Measurements from ENCODE around the gene ARRDC2. TPM values are rescaled to one million over a fixed set of nuclear protein-coding genes. Genes with fewer than 3 reads are reported as not detected.

Gene ARRDC2
- total and polyA plus RNA-seq, 10 of the 15 experiments (the other 5 are each of a cell fraction or from before 2014, with no cell fraction given), result 0.48 to 10.1 (median 4.8) TPM

DNA sequence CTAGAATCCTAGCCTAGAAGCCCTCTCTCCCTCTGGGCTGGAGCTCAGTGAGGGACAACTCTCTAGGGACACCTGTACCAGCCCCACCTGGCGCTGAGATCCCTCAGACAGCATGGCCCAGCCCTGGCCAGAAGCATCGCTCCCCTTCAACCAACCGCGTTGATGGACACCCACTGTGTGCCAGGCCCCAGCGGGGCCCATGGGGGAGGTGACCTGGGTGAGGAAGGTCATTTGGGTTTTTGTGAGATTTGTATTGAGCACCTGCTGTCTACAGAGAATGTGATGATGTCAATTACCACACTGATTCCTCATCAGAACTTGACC lies 9.2 kb upstream of the ARRDC2 start:
- ATAC-seq (no peak), FAIRE-seq (no peak), DNase-seq (ENCODE audit: low read depth, low spot score) (no peak)
- no peak for TF ChIP-seq CREB1 (IDR thresholded peaks at IDR 0.05; ENCODE audit: low read depth)
- TF ChIP-seq RELB (IDR thresholded peaks at IDR 0.05; ENCODE audit: low read depth), result no peak
- TF ChIP-seq, protein P1, sequence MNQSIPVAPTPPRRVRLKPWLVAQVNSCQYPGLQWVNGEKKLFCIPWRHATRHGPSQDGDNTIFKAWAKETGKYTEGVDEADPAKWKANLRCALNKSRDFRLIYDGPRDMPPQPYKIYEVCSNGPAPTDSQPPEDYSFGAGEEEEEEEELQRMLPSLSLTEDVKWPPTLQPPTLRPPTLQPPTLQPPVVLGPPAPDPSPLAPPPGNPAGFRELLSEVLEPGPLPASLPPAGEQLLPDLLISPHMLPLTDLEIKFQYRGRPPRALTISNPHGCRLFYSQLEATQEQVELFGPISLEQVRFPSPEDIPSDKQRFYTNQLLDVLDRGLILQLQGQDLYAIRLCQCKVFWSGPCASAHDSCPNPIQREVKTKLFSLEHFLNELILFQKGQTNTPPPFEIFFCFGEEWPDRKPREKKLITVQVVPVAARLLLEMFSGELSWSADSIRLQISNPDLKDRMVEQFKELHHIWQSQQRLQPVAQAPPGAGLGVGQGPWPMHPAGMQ (IDR thresholded peaks at IDR 0.05; ENCODE audit: borderline replicate concordance), result no peak
- TF ChIP-seq SUPT20H (IDR thresholded peaks at IDR 0.05; ENCODE audit: borderline replicate concordance, control insufficient read depth, low read depth, low read length), result no peak
- TF ChIP-seq, protein P2, sequence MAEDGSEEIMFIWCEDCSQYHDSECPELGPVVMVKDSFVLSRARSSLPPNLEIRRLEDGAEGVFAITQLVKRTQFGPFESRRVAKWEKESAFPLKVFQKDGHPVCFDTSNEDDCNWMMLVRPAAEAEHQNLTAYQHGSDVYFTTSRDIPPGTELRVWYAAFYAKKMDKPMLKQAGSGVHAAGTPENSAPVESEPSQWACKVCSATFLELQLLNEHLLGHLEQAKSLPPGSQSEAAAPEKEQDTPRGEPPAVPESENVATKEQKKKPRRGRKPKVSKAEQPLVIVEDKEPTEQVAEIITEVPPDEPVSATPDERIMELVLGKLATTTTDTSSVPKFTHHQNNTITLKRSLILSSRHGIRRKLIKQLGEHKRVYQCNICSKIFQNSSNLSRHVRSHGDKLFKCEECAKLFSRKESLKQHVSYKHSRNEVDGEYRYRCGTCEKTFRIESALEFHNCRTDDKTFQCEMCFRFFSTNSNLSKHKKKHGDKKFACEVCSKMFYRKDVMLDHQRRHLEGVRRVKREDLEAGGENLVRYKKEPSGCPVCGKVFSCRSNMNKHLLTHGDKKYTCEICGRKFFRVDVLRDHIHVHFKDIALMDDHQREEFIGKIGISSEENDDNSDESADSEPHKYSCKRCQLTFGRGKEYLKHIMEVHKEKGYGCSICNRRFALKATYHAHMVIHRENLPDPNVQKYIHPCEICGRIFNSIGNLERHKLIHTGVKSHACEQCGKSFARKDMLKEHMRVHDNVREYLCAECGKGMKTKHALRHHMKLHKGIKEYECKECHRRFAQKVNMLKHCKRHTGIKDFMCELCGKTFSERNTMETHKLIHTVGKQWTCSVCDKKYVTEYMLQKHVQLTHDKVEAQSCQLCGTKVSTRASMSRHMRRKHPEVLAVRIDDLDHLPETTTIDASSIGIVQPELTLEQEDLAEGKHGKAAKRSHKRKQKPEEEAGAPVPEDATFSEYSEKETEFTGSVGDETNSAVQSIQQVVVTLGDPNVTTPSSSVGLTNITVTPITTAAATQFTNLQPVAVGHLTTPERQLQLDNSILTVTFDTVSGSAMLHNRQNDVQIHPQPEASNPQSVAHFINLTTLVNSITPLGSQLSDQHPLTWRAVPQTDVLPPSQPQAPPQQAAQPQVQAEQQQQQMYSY (CRISPR knock-in tag; IDR thresholded peaks at IDR 0.05), result no peak
- TF ChIP-seq SUZ12 (IDR thresholded peaks at IDR 0.05; ENCODE audit: unreplicated experiment), result no peak
- TF ChIP-seq TAF1 (IDR thresholded peaks at IDR 0.05; ENCODE audit: borderline replicate concordance, low read depth, low read length), result no peak
- no peak for TF ChIP-seq SMC3 (IDR thresholded peaks at IDR 0.05; ENCODE audit: borderline replicate concordance, low read length)
- TF ChIP-seq NR2C2 (IDR thresholded peaks at IDR 0.05; ENCODE audit: borderline replicate concordance, control insufficient read depth, insufficient read length, low read depth), result no peak
- no peak for TF ChIP-seq IKZF1 (conservative IDR thresholded peaks at IDR 0.05)
- no peak for TF ChIP-seq RB1 (IDR thresholded peaks at IDR 0.05; ENCODE audit: borderline replicate concordance)
- no peak for TF ChIP-seq NR2F1 (conservative IDR thresholded peaks at IDR 0.05)
- TF ChIP-seq, protein P3, sequence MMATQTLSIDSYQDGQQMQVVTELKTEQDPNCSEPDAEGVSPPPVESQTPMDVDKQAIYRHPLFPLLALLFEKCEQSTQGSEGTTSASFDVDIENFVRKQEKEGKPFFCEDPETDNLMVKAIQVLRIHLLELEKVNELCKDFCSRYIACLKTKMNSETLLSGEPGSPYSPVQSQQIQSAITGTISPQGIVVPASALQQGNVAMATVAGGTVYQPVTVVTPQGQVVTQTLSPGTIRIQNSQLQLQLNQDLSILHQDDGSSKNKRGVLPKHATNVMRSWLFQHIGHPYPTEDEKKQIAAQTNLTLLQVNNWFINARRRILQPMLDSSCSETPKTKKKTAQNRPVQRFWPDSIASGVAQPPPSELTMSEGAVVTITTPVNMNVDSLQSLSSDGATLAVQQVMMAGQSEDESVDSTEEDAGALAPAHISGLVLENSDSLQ (IDR thresholded peaks at IDR 0.05), result no peak
- no peak for TF ChIP-seq CHD1 (IDR thresholded peaks at IDR 0.05; ENCODE audit: low read depth, low read length)
- no peak for TF ChIP-seq SREBF1 (IDR thresholded peaks at IDR 0.05; ENCODE audit: low read length)
- TF ChIP-seq RFX5 (IDR thresholded peaks at IDR 0.05; ENCODE audit: low read depth, low read length), result no peak
- TF ChIP-seq ZNF207 (IDR thresholded peaks at IDR 0.05; ENCODE audit: borderline replicate concordance), result no peak
- no peak for TF ChIP-seq TCF7 (IDR thresholded peaks at IDR 0.05; ENCODE audit: borderline replicate concordance)
- in situ Hi-C loops (cut with MboI), result loop anchor here (10.0 kb wide), 1 partner anchor 54 kb away; no protein-coding TSS in a partner anchor
- Histone ChIP-seq H3K79me2 (ENCODE audit: control insufficient read depth, insufficient read depth, low read length) (peaks cover 10% of the 10 kb centered on the region), H3K4me1 (ENCODE audit: control insufficient read depth, insufficient read depth, low read length) (peaks cover 5% of the 10 kb centered on the region; the same call in 1 of the 2 replicates), H3K4me2 (ENCODE audit: control insufficient read depth, insufficient read depth) (no peak overlapping the region), H3K27me3 (replicated peaks in 1 of 2; ENCODE audit: control insufficient read depth in 2 of 2, insufficient read depth in 2 of 2, low read length in 1 of 2) (no peaks in the 10 kb centered on the region), H4K20me1 (ENCODE audit: control insufficient read depth, insufficient read depth) (no peaks in the 10 kb centered on the region), H3K4me3 (no peak overlapping the region), H2AFZ (ENCODE audit: control insufficient read depth, low read depth, low read length) (no peak overlapping the region), H3K9me3 (replicated peaks; ENCODE audit: control insufficient read depth, insufficient read depth, low read length) (no peaks in the 10 kb centered on the region), H3K9ac (ENCODE audit: control insufficient read depth, insufficient read depth, low read length) (no peak overlapping the region), H3K27ac (ENCODE audit: control insufficient read depth, insufficient read depth) (no peak overlapping the region), H3K36me3 (ENCODE audit: control insufficient read depth in 2 of 2, insufficient read depth in 2 of 2, low read length in 1 of 2) (no peaks in the 10 kb centered on the region)
- intact Hi-C loops (cut with micrococcal nuclease; ENCODE audit: unreplicated experiment), result loop anchor here (5.0 kb wide), 1 partner anchor 126 kb away; the partner anchor contains the start of gene SLC5A5
- RAD21 ChIA-PET (ENCODE audit: unreplicated experiment), result interaction anchor here (0.5 to 6.4 kb wide), 2 partner anchors 61 to 73 kb away, joined by 3 to 113 read pairs; no protein-coding TSS in a partner anchor
- 99% methylated on average over 5 of the region's 5 CpGs for WGBS (ENCODE audit: insufficient coverage, insufficient replicate concordance, low lambda C conversion rate, missing lambda C conversion rate)
- SMC1A ChIA-PET (ENCODE audit: uncharacterized antibody, unreplicated experiment), result interaction anchor here (1.6 to 7.7 kb wide), 2 partner anchors 52 to 60 kb away, joined by 4 to 90 read pairs; no protein-coding TSS in a partner anchor
- BruUV-seq (replicated peaks), result no TSS peak
- POLR2A ChIA-PET, result no interaction called here
- CTCF ChIA-PET, result interaction anchor here (2.3 to 13.5 kb wide), 2 partner anchors 63 to 139 kb away, joined by 5 to 302 read pairs; partner anchors contain the start of genes CCDC124 and RPL18A

Data from GM12878 (cell line).